M059J (cell line): ENCODE measurements around the gene SMAD4. TPM values are rescaled to one million over a fixed set of nuclear protein-coding genes. Genes with fewer than 3 reads are reported as not detected.
"Not testable (repeated sequence)": the region's sequence is repeated elsewhere in the genome, so short reads cannot be mapped to it uniquely, and the experiment has no call there.

Experiments used
- DNase-seq: peaks from one replicate; pipeline ENCODE4 v3.0.0-alpha.2; 2012; ENCODE audit warnings: low read depth
- total RNA-seq: library from RNA; depleted of rRNA; stranded (reverse); fragments of >200 nt; shearing (Covaris generic); gene quantifications from 2 replicates; pipeline ENCODE4 v1.2.3, GENCODE V29; 2014; rRNA removed

SMAD4 gene
- total RNA-seq, 1 experiment from 2014 or later: 110 TPM

DNA sequence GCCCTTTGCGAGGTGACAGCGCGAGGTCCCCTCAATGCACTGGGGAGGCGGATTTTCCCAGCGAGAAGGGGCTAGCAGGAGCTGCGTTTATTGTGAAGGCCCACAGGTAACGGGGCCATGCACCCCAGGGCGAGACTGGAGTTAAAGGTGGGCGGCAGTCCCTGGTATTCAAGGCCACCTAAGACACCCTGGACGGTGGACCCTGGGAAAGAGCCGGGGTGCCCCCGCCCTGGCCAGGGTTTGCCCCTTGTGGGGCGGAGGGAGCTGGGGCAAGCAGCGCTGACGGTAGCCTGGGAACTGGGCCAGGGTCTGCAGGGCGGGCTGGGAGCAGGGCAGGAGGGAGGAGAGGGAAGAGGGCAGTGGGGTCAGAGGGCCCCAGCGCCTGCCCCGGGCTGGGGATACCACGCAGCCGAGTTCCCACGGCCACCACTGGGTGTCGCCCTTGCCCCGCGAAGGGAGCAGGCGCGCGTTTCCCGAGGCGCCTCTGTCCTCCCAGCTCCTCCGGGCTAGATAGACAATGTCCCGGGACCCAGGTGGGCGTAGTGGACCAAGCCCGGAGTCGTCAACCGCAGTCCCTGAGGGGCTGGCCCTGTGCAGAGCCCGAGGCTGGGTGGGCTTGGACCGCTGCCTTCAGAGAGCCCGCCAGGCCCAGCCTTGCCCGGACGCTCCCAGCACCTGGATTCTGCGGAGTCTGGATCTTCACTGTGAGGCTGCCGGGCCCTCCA, 80.2 kb downstream of the SMAD4 start:
- peak; percentile 29 for DNase-seq

GRCh38 chr18:51111633-51112355, 81.8 kb downstream of the SMAD4 start:
- DNase-seq: not testable (repeated sequence)

DNA sequence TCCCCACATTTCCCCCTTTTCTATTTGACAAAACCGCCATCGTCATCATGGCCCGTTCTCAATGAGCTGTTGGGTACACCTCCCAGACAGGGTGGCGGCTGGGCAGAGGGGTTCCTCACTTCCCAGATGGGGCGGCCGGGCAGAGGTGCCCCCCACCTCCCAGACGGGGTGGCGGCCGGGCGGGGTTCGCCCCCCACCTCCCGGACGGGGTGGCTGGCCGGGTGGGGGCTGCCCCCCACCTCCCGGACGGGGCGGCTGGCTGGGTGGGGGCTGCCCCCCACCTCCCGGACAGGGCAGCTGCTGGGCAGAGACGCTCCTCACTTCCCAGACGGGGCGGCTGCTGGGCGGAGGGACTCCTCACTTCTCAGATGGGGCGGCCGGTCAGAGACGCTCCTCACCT, 87.0 kb downstream of the SMAD4 start:
- not testable (repeated sequence) for DNase-seq

DNA sequence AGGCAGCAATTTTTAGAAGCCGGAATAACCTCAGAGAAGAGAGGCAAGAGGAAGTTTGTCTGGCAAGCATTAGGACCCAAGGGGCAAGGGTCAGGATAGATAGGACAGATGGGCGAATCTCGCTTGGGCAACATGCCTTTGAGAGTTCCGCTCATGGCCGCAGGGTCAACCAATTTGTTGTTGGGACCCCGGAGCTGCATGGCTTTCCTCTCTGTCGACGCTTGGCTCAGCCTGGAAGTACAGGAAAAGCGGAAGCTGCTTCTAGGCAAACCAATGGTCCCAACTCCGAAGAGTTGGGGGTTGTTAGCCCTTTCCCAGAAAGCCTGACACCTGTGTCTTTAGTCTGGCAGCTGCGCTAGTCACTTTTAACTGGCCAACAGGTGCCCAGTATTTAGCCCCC, 89.5 kb downstream of the SMAD4 start:
- DNase-seq: not testable (repeated sequence)

DNA sequence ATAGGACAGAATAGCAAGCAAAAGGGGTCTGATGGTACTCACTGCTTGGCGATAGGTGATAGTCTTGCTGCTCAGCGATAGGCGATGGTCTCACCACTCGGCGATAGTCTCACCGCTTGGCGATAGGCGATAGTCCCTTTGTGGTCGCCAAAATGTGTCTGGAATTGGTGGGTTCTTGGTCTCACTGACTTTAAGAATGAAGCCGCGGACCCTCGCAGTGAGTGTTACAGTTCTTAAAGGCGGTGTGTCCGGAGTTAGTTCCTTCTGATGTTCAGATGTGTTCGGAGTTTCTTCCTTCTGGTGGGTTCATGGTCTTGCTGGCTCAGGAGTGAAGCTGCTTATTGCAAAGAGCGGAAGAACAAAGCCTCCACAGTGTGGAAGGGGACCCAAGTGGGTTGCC, 90.0 kb downstream of the SMAD4 start:
- not testable (repeated sequence) for DNase-seq

GRCh38 chr18:51120809-51121596, 91.0 kb downstream of the SMAD4 start:
- DNase-seq: no peak

DNA sequence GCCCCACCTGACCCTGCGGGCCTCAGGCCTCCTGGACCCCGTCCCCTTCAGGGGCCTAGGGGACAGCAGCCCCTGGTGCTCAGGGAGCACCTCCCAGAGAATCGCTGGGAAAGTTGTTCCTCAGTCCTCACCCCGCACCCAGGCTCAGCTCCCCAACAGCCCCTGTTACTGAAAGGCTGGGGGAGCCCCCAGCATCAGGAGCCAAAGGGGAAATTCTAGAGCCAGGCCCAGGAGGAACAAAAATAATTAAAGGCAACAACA, 91.5 kb downstream of the SMAD4 start:
- DNase-seq: no peak

DNA sequence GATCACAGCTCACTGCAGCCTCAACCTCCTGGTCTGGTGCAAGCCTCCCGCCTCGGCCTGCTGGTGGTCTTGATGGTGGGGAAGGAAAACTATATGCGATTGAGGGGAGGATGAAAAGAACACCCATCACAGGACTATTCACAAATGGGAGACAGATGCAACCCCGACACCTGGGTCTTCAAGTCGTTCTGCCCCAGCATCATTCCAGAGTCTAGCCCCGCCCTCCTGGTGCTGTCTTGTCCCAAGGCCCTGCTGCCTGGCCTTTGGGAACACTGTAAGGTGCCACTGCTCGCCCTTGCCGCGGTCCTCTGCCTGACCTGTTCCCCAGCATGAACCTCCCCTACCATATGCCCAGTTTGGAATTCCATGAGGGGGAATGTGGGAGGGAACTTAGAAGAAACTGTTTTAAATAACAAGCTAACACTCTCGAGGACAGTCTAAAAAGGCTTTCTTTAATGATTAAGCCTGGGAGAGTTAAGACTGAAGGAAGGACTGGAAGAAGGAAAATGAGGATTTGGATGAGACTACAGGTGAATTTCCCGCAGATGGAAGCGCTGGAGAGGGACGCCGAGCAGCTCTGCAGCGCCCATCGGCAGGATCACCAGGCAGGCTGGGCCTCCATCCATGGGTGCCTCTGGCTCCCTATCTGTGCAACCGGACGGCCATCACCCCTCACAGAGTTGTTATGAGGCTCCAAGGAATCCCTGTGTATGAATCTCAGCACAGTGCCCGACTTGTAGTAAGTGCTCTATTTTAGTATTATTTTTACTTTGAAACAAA, 92.4 kb downstream of the SMAD4 start:
- DNase-seq: no peak

DNA sequence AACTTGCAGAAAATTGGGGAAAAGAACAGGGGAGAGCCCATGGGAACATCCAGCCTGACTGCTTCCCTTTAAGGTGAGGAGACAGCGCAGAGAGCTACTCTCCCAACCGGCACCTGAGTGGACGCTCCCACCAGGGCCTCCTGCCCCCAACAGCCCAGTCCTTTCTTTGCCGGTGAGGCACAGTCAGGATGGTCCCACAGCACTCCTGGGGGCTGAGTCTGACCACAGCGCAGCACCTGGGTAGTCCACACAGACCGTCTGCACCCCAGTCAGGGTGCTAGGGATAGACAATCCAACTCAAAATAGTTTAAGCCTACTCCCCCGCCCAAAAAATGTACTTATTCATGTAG, 93.0 kb downstream of the SMAD4 start:
- DNase-seq: no peak

GRCh38 chr18:51123481-51123880, 93.5 kb downstream of the SMAD4 start:
- no peak for DNase-seq

DNA sequence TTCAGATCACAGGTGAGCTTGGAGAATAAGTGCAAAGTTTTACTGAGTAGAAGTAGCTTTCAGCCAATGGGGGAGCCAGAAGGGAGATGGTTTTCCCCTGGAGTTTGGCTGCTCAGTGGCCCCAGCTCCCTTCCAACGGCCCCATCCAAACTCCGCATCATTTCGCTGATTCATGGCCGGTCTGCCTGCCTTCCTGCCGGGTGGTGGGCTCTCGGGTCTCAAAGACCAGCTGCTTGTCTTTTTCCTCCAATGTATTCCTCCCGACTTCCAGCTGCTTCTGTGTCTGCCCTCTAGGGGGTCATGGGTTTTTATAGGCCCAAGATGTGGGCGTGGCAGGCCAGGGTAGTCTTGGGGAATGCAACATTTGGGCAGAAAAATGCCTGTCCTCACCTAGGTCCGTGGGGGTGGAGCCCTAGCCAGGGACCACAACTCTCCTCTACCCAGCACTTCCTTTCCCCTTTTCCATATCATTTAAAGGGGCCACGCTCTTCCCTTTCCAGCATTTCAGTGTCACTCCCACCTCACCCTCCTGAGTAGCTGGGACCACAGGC, 94.0 kb downstream of the SMAD4 start:
- DNase-seq: no peak

GRCh38 chr18:51125976-51126375, 96.0 kb downstream of the SMAD4 start:
- DNase-seq: no peak

GRCh38 chr18:51127664-51128063, 97.7 kb downstream of the SMAD4 start:
- DNase-seq: no peak

DNA sequence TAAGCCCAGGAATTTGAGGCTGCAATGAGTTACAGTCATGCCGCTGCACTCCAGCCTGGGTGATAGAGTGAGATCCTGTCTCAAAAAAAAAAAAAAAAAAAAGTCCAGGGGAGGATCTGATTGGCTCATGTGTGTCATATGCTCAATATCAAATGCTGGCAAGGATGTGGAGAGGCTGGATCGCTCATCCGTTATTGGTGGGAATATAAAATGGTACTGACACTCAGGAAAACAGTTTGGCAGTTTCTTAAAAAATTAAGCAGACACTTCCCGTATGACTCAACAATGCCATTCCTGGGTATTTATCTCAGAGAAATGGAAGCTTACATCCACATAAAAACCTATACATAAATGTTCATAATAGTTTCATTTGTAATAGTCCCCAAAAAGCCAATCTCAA, 98.5 kb downstream of the SMAD4 start:
- DNase-seq: no peak

DNA sequence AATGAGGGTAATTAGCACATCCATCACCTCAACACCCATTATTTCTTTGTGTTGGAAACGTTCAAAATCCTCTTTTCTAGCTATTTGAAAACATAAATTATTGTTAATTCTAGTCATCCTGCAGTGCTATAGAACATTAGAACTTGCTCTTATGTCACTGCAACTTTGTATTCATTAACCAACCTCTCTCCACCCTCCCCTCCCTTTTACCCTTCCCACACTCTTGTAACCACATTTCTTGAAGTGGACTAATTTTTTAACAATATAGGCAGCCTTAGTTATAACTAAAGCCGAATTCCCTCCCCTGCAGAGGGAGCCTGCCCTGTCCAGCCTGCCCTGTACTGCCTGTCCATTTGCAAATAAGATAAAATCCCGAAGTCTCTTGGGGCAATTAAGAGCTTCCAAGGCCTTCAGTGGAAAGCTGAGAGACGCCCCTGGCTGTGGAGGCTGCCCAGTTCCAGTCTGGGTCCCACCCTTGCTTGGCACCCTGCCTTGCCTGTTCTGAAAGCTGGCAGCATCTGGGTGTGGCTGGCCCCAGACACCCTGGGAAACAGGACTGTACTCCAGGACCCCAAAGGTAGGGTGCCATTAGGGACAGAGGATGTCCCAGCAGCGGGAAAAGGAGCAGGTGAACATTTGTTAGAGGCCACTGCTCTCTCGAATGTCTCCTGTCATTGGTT, 102.4 kb downstream of the SMAD4 start:
- no peak for DNase-seq

- no peak for DNase-seq
These were observed 103.7 kb downstream of the SMAD4 start for GRCh38 chr18:51133580-51134160.

Other genes starting within 250 kb of the SMAD4 start
- not detected in 2 replicates for gene MRO, start 210.2 kb upstream of the SMAD4 start, total RNA-seq
- gene ME2, start 151.1 kb upstream of the SMAD4 start, total RNA-seq: 44.1 and 46.0 TPM in 2 replicates
- gene ELAC1, start 62.2 kb upstream of the SMAD4 start, total RNA-seq: 4.2 and 5.8 TPM in 2 replicates
- 30.4 and 45.6 TPM in 2 replicates for gene MEX3C, start 167.5 kb downstream of the SMAD4 start, total RNA-seq